Mucosa of descending colon (tissue), 3 donors: ENCODE measurements around the gene HDAC6. TPM values are rescaled to one million over a fixed set of nuclear protein-coding genes. Genes with fewer than 3 reads are reported as not detected.

Experiments used
- ATAC-seq: fragments of 200-7000 bp; cut with Tn5 transposase; one replicate; pipeline ENCODE4 v1.9.1; 2020; ENCODE audit warnings: mild to moderate bottlenecking, moderate library complexity
- DNase-seq, 3 donors: peaks; one replicate each; pipeline ENCODE4 v3.0.0-alpha.2; 2020
- H3K36me3 ChIP-seq: fragments of 200-600 bp; one replicate; pipeline ENCODE4 v1.8.0; 2021; ENCODE audit warnings: low read depth, mild to moderate bottlenecking
- H3K4me1 ChIP-seq: fragments of 200-600 bp; one replicate; pipeline ENCODE4 v1.8.0; 2021; ENCODE audit warnings: low read depth, mild to moderate bottlenecking
- H3K4me3 ChIP-seq: fragments of 200-600 bp; one replicate; pipeline ENCODE4 v1.8.0; 2021; ENCODE audit warnings: mild to moderate bottlenecking
- H3K9me3 ChIP-seq: fragments of 200-600 bp; one replicate; pipeline ENCODE4 v1.8.0; 2021; ENCODE audit warnings: mild to moderate bottlenecking
- intact Hi-C, 2 donors: fragments of 100-400 bp; cut with DNase I in 1 of 2; cut with micrococcal nuclease in 1 of 2; formaldehyde crosslinking; loops; one replicate each; pipeline versions ENCODE4 v1.11.0 to v1.11.1; 2022; cut with DNase I, micrococcal nuclease
- total RNA-seq, 3 donors: library from RNA; stranded (reverse); fragmentation: NEBNext Ultra II Directional in 2 of 3; extraction: Animal tissue kit (Norgen Biotek cat#: 25700) in 2 of 3; gene quantifications; one replicate each; pipeline versions ENCODE4 v1.2.1 to v1.2.4, GENCODE V29; 2021 to 2023
- TF ChIP-seq, protein P1 (sequence below): fragments of 200-600 bp; IDR thresholded peaks from one replicate; pipeline ENCODE4 v1.8.0; 2022; ENCODE audit warnings: antibody characterized with exemption, mild to moderate bottlenecking
- donor health status: DM: no; HTN: no; CAD: no; lungs with moderate emphysema.
- donor health status: DM: no; HTN: no; CAD: no.
- donor health status: DM: no; HTN: yes; CAD: no.

The HDAC6 gene
- total RNA-seq, 3 donors from 2014 or later = 83.2 to 111 (median 99.6) TPM

DNA sequence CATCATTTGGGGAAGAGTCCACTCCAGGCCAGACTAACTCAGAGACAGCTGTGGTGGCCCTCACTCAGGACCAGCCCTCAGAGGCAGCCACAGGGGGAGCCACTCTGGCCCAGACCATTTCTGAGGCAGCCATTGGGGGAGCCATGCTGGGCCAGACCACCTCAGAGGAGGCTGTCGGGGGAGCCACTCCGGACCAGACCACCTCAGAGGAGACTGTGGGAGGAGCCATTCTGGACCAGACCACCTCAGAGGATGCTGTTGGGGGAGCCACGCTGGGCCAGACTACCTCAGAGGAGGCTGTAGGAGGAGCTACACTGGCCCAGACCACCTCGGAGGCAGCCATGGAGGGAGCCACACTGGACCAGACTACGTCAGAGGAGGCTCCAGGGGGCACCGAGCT, 21.2 kb downstream of the HDAC6 start:
- intact Hi-C loops = no loop called here
- no peaks in the 10 kb centered on the region for H3K9me3 ChIP-seq
- ATAC-seq = no peak
- H3K4me1 ChIP-seq = no peaks in the 10 kb centered on the region
- TF ChIP-seq, protein P1, sequence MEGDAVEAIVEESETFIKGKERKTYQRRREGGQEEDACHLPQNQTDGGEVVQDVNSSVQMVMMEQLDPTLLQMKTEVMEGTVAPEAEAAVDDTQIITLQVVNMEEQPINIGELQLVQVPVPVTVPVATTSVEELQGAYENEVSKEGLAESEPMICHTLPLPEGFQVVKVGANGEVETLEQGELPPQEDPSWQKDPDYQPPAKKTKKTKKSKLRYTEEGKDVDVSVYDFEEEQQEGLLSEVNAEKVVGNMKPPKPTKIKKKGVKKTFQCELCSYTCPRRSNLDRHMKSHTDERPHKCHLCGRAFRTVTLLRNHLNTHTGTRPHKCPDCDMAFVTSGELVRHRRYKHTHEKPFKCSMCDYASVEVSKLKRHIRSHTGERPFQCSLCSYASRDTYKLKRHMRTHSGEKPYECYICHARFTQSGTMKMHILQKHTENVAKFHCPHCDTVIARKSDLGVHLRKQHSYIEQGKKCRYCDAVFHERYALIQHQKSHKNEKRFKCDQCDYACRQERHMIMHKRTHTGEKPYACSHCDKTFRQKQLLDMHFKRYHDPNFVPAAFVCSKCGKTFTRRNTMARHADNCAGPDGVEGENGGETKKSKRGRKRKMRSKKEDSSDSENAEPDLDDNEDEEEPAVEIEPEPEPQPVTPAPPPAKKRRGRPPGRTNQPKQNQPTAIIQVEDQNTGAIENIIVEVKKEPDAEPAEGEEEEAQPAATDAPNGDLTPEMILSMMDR = no peak
- H3K4me3 ChIP-seq = no peak overlapping the region
- H3K36me3 ChIP-seq = no peaks in the 10 kb centered on the region
- DNase-seq = no peak

DNA sequence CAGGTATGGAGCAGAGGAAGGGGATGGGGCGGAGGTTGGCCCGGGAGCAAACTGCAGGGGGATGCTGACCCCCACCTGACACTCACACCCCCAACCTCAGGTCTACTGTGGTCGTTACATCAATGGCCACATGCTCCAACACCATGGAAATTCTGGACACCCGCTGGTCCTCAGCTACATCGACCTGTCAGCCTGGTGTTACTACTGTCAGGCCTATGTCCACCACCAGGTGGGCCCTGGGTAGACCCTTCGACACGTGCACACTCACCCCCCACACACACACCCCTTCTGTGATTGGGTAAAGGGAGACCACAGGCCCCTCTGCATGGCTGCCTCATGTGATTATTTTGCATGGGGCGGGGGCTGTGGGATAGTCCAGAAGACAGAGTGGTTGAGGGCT, 22.2 kb downstream of the HDAC6 start:
- intact Hi-C loops = no loop called here
- no peak for ATAC-seq
- no peaks in the 10 kb centered on the region for H3K36me3 ChIP-seq

DNA sequence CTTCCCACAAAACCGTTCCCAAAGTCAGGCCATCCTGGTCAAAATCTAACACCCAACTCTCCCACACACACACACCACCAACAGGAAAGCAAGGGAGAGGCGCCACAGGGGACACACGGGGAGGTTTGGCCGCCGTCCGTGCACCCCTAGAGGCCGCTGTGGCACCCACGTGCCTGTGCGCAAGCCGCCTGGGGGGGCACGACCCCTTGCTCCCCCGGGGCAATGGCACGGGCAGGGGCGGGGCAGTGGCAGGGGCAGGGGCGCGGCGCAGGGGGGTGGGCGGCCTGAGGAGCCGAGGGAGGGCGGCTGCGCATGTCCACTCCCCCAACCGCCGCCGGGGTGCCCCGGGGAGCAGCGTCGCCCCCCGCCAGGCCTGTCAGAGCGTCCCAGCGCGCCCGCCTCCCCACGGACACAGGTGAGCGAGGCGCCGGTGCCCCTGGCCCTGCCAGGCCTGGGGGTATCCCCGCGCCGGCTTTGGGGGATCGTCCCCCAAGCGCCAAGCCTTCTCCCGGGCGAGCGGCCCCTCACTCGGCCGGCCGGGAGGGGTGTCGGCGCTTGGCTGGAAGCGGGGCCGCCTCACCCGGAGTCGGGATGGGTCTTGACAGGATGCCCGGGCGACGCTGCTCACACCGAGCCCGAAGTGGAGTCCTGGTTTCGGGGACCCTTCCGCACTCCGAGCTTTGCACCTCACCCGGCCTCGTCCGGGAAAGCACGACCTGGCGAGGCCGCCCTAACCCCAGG, 24.4 kb downstream of the HDAC6 start, which contains the start of gene ERAS:
ERAS (plus strand) TSS at position 379 of the 741 bp plus-strand sequence. CDS start 2,611 bp downstream, outside the sequence.
- no peaks in the 10 kb centered on the region for H3K4me1 ChIP-seq
- ATAC-seq (no peak), DNase-seq (no peak)
- no peaks in the 10 kb centered on the region for H3K9me3 ChIP-seq
- TF ChIP-seq, protein P1 = no peak
- no peaks in the 10 kb centered on the region for H3K36me3 ChIP-seq
- no peak within 1 kb of the TSS for H3K4me3 ChIP-seq
- intact Hi-C loops = no loop called here

More for the DNA sequence above, 22.2 kb downstream of the HDAC6 start:
- Histone ChIP-seq H3K4me3 (no peak overlapping the region), H3K9me3 (no peaks in the 10 kb centered on the region), H3K4me1 (no peaks in the 10 kb centered on the region)
- TF ChIP-seq, protein P1 = no peak
- no peak for DNase-seq

DNA sequence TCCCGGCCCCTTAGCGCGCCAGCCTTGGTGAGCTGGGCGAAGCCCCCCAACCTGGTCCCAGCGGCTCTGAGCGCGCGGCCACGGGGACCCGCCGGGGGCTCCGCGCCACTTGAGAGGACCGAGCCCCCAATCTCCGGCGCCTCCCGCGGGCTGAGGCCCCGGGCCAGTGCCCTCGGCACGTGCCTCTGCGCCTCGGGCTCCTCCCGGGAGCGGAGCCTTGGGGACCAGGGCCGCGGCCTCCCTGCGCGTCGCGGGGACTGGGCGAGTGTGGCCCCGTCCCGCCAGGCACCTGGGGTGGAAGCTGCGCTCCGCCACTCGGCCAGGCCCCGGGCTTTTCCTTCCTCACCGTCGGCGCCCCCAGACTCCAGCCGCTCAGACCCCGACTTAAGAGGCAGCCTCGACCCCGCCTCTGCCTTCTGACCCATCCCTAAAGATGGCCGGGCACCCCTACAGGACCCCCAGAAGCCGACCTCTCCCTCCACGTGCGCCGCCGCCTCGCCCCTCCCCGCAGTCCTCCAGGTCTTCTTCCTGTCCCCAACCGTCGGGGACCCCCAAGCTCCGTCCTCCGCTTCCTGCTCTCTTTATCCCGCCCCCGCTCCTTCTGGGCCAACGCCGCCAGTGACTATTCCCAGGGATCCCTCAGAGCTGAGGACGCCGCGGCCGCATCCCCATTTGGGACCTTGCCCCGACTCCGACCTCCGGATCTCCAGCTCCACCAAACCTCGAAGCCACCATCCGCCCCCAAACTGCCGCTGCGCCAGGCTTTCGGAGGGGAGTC, 25.2 kb downstream of the HDAC6 start:
- H3K4me1 ChIP-seq = no peaks in the 10 kb centered on the region
- TF ChIP-seq, protein P1 = no peak
- no peak for ATAC-seq

DNA sequence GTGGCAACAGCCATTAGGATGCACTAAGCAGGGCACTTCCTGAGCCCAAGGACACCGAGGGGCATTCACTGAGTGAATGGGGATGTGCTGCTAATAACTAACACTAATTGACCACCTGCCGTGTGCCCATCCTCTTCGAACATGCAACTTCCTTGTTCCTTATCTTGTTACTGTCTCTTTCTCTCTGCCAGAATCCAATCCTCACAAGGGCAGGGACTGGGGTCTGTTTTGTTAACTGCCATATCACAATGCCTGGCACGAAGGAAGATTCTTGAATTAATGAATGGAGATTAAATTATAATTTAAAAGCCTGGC, 25.7 kb downstream of the HDAC6 start:
- no peaks in the 10 kb centered on the region for H3K9me3 ChIP-seq
- no peak for ATAC-seq

More for the DNA sequence above, 25.2 kb downstream of the HDAC6 start:
- Histone ChIP-seq H3K36me3 (no peaks in the 10 kb centered on the region), H3K4me3 (no peak overlapping the region), H3K9me3 (no peaks in the 10 kb centered on the region)
- intact Hi-C loops = no loop called here
- no peak for DNase-seq

More for the DNA sequence above, 25.7 kb downstream of the HDAC6 start:
- Histone ChIP-seq H3K4me1 (no peaks in the 10 kb centered on the region), H3K36me3 (no peaks in the 10 kb centered on the region), H3K4me3 (no peak overlapping the region)
- TF ChIP-seq, protein P1 = no peak
- intact Hi-C loops = no loop called here
- no peak for DNase-seq
